T-cell (primary cell): Measurements from ENCODE around the gene SRGAP1. TPM values are rescaled to one million over a fixed set of nuclear protein-coding genes. Genes with fewer than 3 reads are reported as not detected.
"Not testable (repeated sequence)": the region's sequence is repeated elsewhere in the genome, so short reads cannot be mapped to it uniquely, and the experiment has no call there.

Source experiments
- ATAC-seq, 4 experiments: fragments of 200-7000 bp in 3 of 4; fragments of 150-1000 bp in 1 of 4; cut with Tn5 transposase; replicated peaks in 1 of 4; 1 replicate in 3 of 4; 2 replicates in 1 of 4; pipeline ENCODE4 v1.10.0; 2021; ENCODE audit warnings: moderate library complexity in 3 of 4, mild to moderate bottlenecking in 2 of 4, moderate number of reproducible peaks in 1 of 4
- CTCF ChIA-PET, 2 donors: fragments of 300-600 bp; sonication (Branson Sonifier 250); formaldehyde crosslinking; loops; one replicate each; lab custom pipeline; 2022; ENCODE audit warnings: antibody characterized with exemption in 2 of 2; lab: Charles Lee
- POLR2A ChIA-PET, 2 donors: fragments of 300-600 bp; sonication (Branson Sonifier 250); formaldehyde crosslinking; loops; one replicate each; lab custom pipeline; 2022; ENCODE audit warnings: antibody characterized with exemption in 2 of 2; lab: Charles Lee
- DNase-seq, 35 experiments: peaks; one replicate each; pipeline versions ENCODE4 v3.0.0 to v3.0.0-alpha.2; 2013 to 2023
- H3K27ac ChIP-seq: one replicate; pipeline ENCODE4 v1.5.1; 2013; ENCODE audit warnings: low read length
- H3K27me3 ChIP-seq, 2 experiments: replicated peaks in 1 of 2; 1 replicate in 1 of 2; 2 replicates in 1 of 2; pipeline versions ENCODE4 v1.6.1 to v1.7.0; 2013; ENCODE audit warnings: low read length in 1 of 2, mixed read lengths in 1 of 2; ENCODE audit not compliant: control insufficient read depth in 2 of 2, insufficient read depth in 2 of 2; ENCODE audit errors: extremely low read depth in 1 of 2
- H3K36me3 ChIP-seq, 2 donors: 1 replicate in 1 of 2; 2 replicates in 1 of 2; pipeline versions ENCODE4 v1.6.1 to v1.7.0; 2013; ENCODE audit warnings: low read length in 1 of 2; ENCODE audit not compliant: control insufficient read depth in 2 of 2, insufficient read depth in 1 of 2; ENCODE audit errors: extremely low read depth in 1 of 2
- H3K4me1 ChIP-seq, 2 experiments: 1 replicate in 1 of 2; 2 replicates in 1 of 2; pipeline versions ENCODE4 v1.6.1 to v1.7.0; 2013; ENCODE audit warnings: low read length in 2 of 2, mixed read lengths in 1 of 2; ENCODE audit not compliant: insufficient read depth in 2 of 2, control insufficient read depth in 1 of 2; ENCODE audit errors: extremely low read depth in 1 of 2
- H3K4me3 ChIP-seq, 2 donors: 1 replicate in 1 of 2; 2 replicates in 1 of 2; pipeline versions ENCODE4 v1.5.1 to v1.7.0; 2013; ENCODE audit warnings: mild to moderate bottlenecking in 2 of 2, low read length in 1 of 2, moderate library complexity in 1 of 2; ENCODE audit not compliant: control insufficient read depth in 1 of 2; ENCODE audit errors: extremely low read depth in 1 of 2
- H3K9me3 ChIP-seq: 2 replicates; pipeline ENCODE4 v1.7.0; 2013
- H3K27ac Mint-ChIP-seq, 2 donors: one replicate each; pipeline ENCODE4 v1.8.0; 2020 to 2021; ENCODE audit warnings: mild to moderate bottlenecking in 2 of 2, mixed read lengths in 2 of 2
- H3K27me3 Mint-ChIP-seq, 2 donors: one replicate each; pipeline ENCODE4 v1.8.0; 2021 to 2022; ENCODE audit warnings: mixed read lengths in 2 of 2
- H3K36me3 Mint-ChIP-seq: one replicate; pipeline ENCODE4 v1.8.0; 2021; ENCODE audit warnings: mixed read lengths
- H3K4me1 Mint-ChIP-seq, 3 donors: one replicate each; pipeline ENCODE4 v1.8.0; 2020 to 2022; ENCODE audit warnings: mixed read lengths in 3 of 3, mild to moderate bottlenecking in 1 of 3
- H3K4me3 Mint-ChIP-seq, 3 donors: one replicate each; pipeline ENCODE4 v1.8.0; 2020 to 2022; ENCODE audit warnings: mild to moderate bottlenecking in 3 of 3, mixed read lengths in 3 of 3, moderate library complexity in 3 of 3
- H3K9me3 Mint-ChIP-seq, 3 donors: one replicate each; pipeline ENCODE4 v1.8.0; 2020 to 2022; ENCODE audit warnings: mixed read lengths in 3 of 3
- WGBS: methylation state at CpG from one replicate; pipeline ENCODE4 v1.1.5; 2013; ENCODE audit warnings: missing lambda C conversion rate; ENCODE audit not compliant: insufficient coverage; 5-methylcytosine and 5-hydroxymethylcytosine counted together
- total RNA-seq, 35 experiments: library from RNA in 6 of 35; stranded (reverse) in 6 of 35; fragments of 120-200 nt in 1 of 35; gene quantifications; one replicate each; pipeline versions ENCODE4 v1.2.1 to v1.2.4 and lab custom pipeline; 2013 to 2026

SRGAP1 gene
- total RNA-seq, 5 donors from 2014 or later (not counting 1 experiment from before 2014, with no cell fraction given), result 0.07 to 0.38 (median 0.17) TPM; not detected in 1

DNA sequence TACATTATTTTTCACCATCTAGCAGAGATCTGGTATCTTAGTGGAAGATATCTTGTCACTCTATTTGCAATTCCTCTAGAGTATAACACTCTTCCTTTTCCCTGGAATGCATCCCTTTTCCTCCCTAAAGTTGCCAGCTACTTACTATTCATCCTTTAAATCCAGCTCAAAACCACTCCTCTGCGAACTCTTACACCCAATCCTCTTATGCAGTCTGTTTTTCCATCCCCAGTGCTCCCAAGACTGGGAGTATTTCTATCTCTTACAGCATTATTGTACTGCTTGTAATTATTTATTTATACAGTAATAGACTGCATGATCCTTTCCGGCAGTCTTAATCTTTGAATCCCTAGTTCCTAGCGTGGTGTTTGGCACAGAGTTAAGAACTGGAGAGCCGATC is 2.9 kb upstream of the SRGAP1 start:
- WGBS, result 82% methylated on average over 3 of the region's 4 CpGs

DNA sequence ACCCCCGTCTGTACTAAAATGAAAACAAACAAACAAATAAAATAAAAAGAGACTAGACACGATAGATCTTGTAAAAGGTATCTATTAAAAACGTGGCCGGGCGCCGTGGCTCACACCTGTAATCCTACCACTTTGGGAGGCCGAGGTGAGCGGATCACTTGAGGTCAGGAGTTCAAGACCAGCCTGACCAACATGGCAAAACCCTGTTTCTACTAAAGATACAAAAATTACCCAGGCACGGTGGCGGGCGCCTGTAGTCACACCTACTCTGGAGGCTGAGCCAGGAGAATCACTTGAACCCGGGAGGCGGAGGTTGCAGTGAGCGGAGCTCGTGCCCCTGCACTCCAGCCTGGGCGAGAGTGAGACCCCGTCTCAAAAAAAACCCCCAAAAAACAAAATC is 1.8 kb upstream of the SRGAP1 start:
- H3K36me3 Mint-ChIP-seq, DNase-seq, H3K36me3 ChIP-seq, H3K27ac Mint-ChIP-seq, H3K27ac ChIP-seq, CTCF ChIA-PET, ATAC-seq, H3K9me3 Mint-ChIP-seq, H3K4me3 ChIP-seq, H3K9me3 ChIP-seq: not testable (repeated sequence)
- peaks cover 0 to 11% of the 10 kb centered on the region in 2 experiments for H3K4me1 ChIP-seq
- peaks cover 27 to 36% of the 10 kb centered on the region in 2 donors for H3K27me3 Mint-ChIP-seq
- peak overlapping the region; percentile 62 to 76 (median 69) for H3K4me3 Mint-ChIP-seq
- peaks cover 2 to 14% of the 10 kb centered on the region in 2 experiments for H3K27me3 ChIP-seq
- 95% methylated on average over 11 of the region's 17 CpGs for WGBS
- POLR2A ChIA-PET, result interaction anchor here in 1 of 2 donors (0.5 kb wide), 1 partner anchor 9 kb away, joined by 3 read pairs; no protein-coding TSS in a partner anchor
- H3K4me1 Mint-ChIP-seq, result peaks cover 6 to 11% (median 10%) of the 10 kb centered on the region in 3 donors

More for the DNA sequence above, 2.9 kb upstream of the SRGAP1 start:
- Histone ChIP-seq H3K9me3 (no peaks in the 10 kb centered on the region), H3K4me3 (no peak overlapping the region), H3K27me3 (peaks cover 2 to 8% of the 10 kb centered on the region in 2 experiments), H3K27ac (no peak overlapping the region), H3K4me1 (peaks cover 0 to 11% of the 10 kb centered on the region in 2 experiments), H3K36me3 (no peaks in the 10 kb centered on the region)
- no peaks in the 10 kb centered on the region for H3K36me3 Mint-ChIP-seq
- ATAC-seq (no peak), DNase-seq (no peak)
- CTCF ChIA-PET, result interaction anchor here (0.5 to 0.6 kb wide), 2 partner anchors 549 to 954 kb away, joined by 3 read pairs; partner anchors contain the start of gene C12orf56 (in 1 of the 2)
- H3K4me3 Mint-ChIP-seq, result no peak overlapping the region
- no peak overlapping the region for H3K27ac Mint-ChIP-seq
- no peaks in the 10 kb centered on the region for H3K9me3 Mint-ChIP-seq
- H3K27me3 Mint-ChIP-seq, result peaks cover 24 to 33% of the 10 kb centered on the region in 2 donors
- POLR2A ChIA-PET, result no interaction called here
- H3K4me1 Mint-ChIP-seq, result peaks cover 6 to 11% (median 10%) of the 10 kb centered on the region in 3 donors

DNA sequence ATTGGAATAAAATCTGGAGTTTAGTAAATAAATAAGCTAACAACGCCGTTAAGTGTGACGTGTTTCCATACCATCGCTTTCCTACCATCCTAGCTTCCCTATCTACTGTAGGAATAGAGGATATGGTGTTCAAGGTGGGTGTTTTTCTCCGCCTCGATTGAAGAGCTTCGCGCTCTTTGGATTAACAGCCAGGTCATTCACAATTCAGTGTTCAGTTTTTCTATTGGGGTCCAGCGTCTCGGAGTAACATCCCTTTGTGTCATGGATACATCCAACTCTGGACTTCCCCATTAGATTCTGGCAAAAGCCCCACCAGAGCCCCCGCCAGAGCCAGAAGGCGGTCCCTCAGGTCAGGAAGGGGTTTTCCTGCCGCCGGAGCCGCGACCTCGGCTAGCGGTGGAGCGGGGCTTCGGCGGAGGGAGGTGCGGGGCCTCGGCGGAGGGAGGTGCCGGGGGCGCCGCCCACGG is 1.2 kb upstream of the SRGAP1 start:
- H3K4me3 Mint-ChIP-seq, result peak overlapping the region; percentile 62 to 76 (median 69)
- 10% methylated on average over 24 of the region's 28 CpGs for WGBS
- ATAC-seq (no peak), DNase-seq (peak in 1 of 35 experiments; percentile 3)
- no peaks in the 10 kb centered on the region for H3K9me3 Mint-ChIP-seq
- Histone ChIP-seq H3K4me1 (peaks cover 0 to 11% of the 10 kb centered on the region in 2 experiments), H3K9me3 (no peaks in the 10 kb centered on the region), H3K4me3 (peak overlapping the region; percentile 49 to 52), H3K36me3 (no peaks in the 10 kb centered on the region), H3K27me3 (peaks cover 2 to 14% of the 10 kb centered on the region in 2 experiments), H3K27ac (no peak overlapping the region)
- H3K4me1 Mint-ChIP-seq, result peaks cover 6 to 11% (median 10%) of the 10 kb centered on the region in 3 donors
- ChIA-PET CTCF (interaction anchor here (0.5 to 0.6 kb wide), 2 partner anchors 41 to 44 kb away, joined by 3 to 7 read pairs; no protein-coding TSS in a partner anchor), POLR2A (interaction anchor here in 1 of 2 donors (0.5 kb wide), 1 partner anchor 9 kb away, joined by 3 read pairs; no protein-coding TSS in a partner anchor)
- H3K27ac Mint-ChIP-seq, result no peak overlapping the region
- H3K27me3 Mint-ChIP-seq, result peaks cover 25 to 33% of the 10 kb centered on the region in 2 donors
- no peaks in the 10 kb centered on the region for H3K36me3 Mint-ChIP-seq

DNA sequence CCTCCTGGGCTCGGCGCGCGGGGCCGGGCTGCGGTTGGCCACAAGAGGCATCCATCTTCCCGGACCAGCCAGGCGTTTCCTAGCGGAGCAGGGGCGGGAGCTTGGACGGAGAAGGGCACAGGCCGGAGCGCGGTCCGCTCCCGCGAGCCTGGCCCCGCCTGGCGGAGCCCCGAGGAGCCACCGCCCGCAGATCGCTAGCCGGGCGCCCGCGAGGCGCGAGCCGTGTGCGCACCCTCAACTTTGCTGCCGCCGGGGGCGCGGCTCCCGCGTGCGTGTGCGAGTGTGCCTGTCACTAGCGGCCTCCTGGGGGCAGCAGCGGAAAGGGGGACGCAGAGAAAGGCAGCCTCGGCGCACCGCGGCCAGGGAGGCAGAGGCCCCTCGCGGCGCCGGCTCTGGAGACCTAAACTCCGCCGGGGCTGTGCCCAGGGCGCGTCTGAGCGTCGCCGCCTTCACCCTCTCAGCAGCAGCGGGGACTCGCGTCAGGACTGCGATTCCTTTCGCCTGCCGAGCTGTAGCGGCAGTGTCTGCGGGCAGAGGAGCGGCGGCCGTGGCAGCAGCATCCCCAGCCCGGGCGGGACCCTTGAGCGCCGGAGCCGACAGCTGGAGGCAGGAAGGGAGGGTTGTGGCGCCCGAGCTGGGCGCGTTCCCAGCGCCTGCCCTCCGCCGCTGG is 644 bp upstream of the SRGAP1 start:
- ATAC-seq (peak; percentile 95 to 97 (median 96)), DNase-seq (peak; percentile 55 to 85 (median 68))
- no peaks in the 10 kb centered on the region for H3K9me3 Mint-ChIP-seq
- Histone ChIP-seq H3K9me3 (no peaks in the 10 kb centered on the region), H3K27me3 (peaks cover 2 to 14% of the 10 kb centered on the region in 2 experiments), H3K4me3 (peak overlapping the region; percentile 49 to 52), H3K4me1 (peaks cover 0 to 11% of the 10 kb centered on the region in 2 experiments), H3K36me3 (no peaks in the 10 kb centered on the region), H3K27ac (no peak overlapping the region)
- peaks cover 25 to 32% of the 10 kb centered on the region in 2 donors for H3K27me3 Mint-ChIP-seq
- H3K4me3 Mint-ChIP-seq, result peak overlapping the region; percentile 67 to 84 (median 76)
- no peak overlapping the region for H3K27ac Mint-ChIP-seq
- WGBS, result 0% methylated on average over 80 of the region's 80 CpGs
- peaks cover 6 to 11% (median 10%) of the 10 kb centered on the region in 3 donors for H3K4me1 Mint-ChIP-seq
- POLR2A ChIA-PET, result no interaction called here
- CTCF ChIA-PET, result interaction anchor here (0.5 to 0.6 kb wide), 2 partner anchors 41 to 45 kb away, joined by 3 to 7 read pairs; no protein-coding TSS in a partner anchor
- H3K36me3 Mint-ChIP-seq, result no peaks in the 10 kb centered on the region

DNA sequence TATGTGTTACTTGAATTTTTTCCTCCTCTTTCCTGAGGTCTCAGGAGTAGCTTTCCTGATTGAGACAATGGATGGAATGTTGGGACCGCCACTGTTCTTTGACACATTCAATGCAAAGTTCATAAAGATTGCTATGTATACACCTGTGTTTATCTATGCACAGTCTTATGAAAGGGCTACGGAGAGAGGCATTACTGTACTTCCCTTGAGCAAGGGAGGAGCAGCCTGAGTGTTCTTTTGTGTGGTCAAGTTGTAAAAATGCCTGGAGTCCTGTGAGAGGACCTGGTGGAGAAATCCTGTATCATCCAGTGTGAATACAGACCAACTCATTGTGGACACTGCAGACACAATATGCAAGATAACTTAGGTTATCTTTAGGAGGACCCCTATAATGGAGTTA is 1.2 kb downstream of the SRGAP1 start:
- Histone ChIP-seq H3K36me3 (no peaks in the 10 kb centered on the region), H3K9me3 (no peaks in the 10 kb centered on the region), H3K27me3 (peaks cover 2 to 14% of the 10 kb centered on the region in 2 experiments), H3K27ac (no peak overlapping the region), H3K4me1 (peaks cover 0 to 11% of the 10 kb centered on the region in 2 experiments), H3K4me3 (no peak overlapping the region)
- Mint-ChIP-seq H3K4me1 (peaks cover 6 to 11% (median 10%) of the 10 kb centered on the region in 3 donors), H3K4me3 (peak overlapping the region in 1 of 3 donors; percentile 4), H3K9me3 (no peaks in the 10 kb centered on the region), H3K36me3 (no peaks in the 10 kb centered on the region), H3K27ac (no peak overlapping the region), H3K27me3 (peaks cover 25 to 26% of the 10 kb centered on the region in 2 donors)
- DNase-seq (no peak), ATAC-seq (no peak)
- ChIA-PET CTCF (no interaction called here), POLR2A (no interaction called here)
- WGBS, result 56% methylated on average over 1 of the region's 2 CpGs

DNA sequence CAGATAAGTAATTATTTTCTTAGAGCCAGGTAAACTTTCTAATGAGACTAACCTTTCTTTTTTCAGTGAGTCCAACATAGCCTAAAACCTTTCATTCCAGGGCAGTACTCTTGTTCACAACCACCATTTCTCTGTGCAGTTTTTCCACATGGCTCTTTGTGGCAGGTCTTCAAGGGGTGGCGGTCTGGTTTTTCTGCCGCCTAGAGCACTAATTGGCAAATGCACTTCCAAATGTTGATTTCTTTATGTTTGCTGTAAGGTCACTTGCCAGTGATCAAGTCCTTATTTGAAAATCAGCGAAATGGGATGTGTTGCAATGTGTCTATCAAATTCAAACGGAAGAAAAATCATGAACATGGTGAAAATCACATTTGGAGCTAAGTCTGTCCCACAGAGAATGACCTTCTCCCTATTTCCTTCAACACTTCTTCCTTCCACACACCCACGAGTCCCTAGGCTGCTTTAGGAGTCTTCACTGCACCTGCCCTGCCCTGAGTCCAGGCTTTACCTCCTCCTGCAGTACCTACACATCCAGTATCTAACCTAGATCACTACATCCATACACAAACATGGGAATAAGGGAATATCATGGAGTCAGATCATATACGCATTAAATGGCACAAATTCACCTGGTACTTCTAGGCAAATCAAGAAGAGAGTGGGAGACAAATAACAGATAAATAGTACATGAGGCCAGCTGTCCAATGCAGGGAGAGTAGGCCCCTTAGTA is 1.9 kb downstream of the SRGAP1 start:
- Mint-ChIP-seq H3K27ac (no peak overlapping the region), H3K4me1 (peaks cover 6 to 11% (median 10%) of the 10 kb centered on the region in 3 donors), H3K27me3 (peaks cover 25 to 26% of the 10 kb centered on the region in 2 donors), H3K36me3 (no peaks in the 10 kb centered on the region), H3K9me3 (no peaks in the 10 kb centered on the region), H3K4me3 (no peak overlapping the region)
- DNase-seq (no peak), ATAC-seq (no peak)
- Histone ChIP-seq H3K27ac (no peak overlapping the region), H3K4me1 (peaks cover 0 to 11% of the 10 kb centered on the region in 2 experiments), H3K9me3 (no peaks in the 10 kb centered on the region), H3K27me3 (peaks cover 2 to 14% of the 10 kb centered on the region in 2 experiments), H3K36me3 (no peaks in the 10 kb centered on the region), H3K4me3 (no peak overlapping the region)
- POLR2A ChIA-PET, result no interaction called here
- CTCF ChIA-PET, result no interaction called here
- 29% methylated on average over 1 of the region's 6 CpGs for WGBS
